ENCODE measurements around the gene EVX1.

The EVX1 gene

GRCh38 chr7:27242555-27243339 lies at the start of gene EVX1:
Gene EVX1 (plus strand): TSS chr7:27242802. CDS start chr7:27243031, 229 bp downstream.
- DNase-seq (ENCODE audit: low read depth in 3 of 3) = peak in 1 of 3 experiments; percentile 2

GRCh38 chr7:27193335-27194001 lies 49.1 kb upstream of the EVX1 start:
- DNase-seq (ENCODE audit: low read depth in 3 of 3) = no peak

- no peak for DNase-seq (ENCODE audit: low read depth in 3 of 3)
These were observed 48.6 kb upstream of the EVX1 start for GRCh38 chr7:27194002-27194352.

- DNase-seq (ENCODE audit: low read depth in 3 of 3) = no peak
These were observed 47.8 kb upstream of the EVX1 start for GRCh38 chr7:27194686-27195379.

GRCh38 chr7:27196287-27196767 lies 46.3 kb upstream of the EVX1 start:
- peak; percentile 69 to 76 (median 76) for DNase-seq (ENCODE audit: low read depth in 3 of 3)

- DNase-seq (ENCODE audit: low read depth in 3 of 3) = no peak
These were observed 45.2 kb upstream of the EVX1 start for GRCh38 chr7:27197137-27198042.

GRCh38 chr7:27198138-27198841 lies 44.3 kb upstream of the EVX1 start:
- no peak for DNase-seq (ENCODE audit: low read depth in 3 of 3)

GRCh38 chr7:27198871-27199801 lies 43.5 kb upstream of the EVX1 start:
- DNase-seq (ENCODE audit: low read depth in 3 of 3) = no peak

GRCh38 chr7:27199849-27200760 lies 42.5 kb upstream of the EVX1 start, which contains the start of gene HOXA13:
Gene HOXA13 (minus strand): TSS chr7:27200091. CDS start chr7:27200077, 14 bp downstream.
- DNase-seq (ENCODE audit: low read depth in 3 of 3) = no peak

GRCh38 chr7:27200761-27201579 lies 41.6 kb upstream of the EVX1 start:
- DNase-seq (ENCODE audit: low read depth in 3 of 3) = no peak

- DNase-seq (ENCODE audit: low read depth in 3 of 3) = no peak
These were observed 41.0 kb upstream of the EVX1 start for GRCh38 chr7:27201580-27202017.

- no peak for DNase-seq (ENCODE audit: low read depth in 3 of 3)
These were observed 40.4 kb upstream of the EVX1 start for GRCh38 chr7:27202018-27202861.

- no peak for DNase-seq (ENCODE audit: low read depth in 3 of 3)
These were observed 39.8 kb upstream of the EVX1 start for GRCh38 chr7:27202862-27203134.

- no peak for DNase-seq (ENCODE audit: low read depth in 3 of 3)
These were observed 39.1 kb upstream of the EVX1 start for GRCh38 chr7:27203365-27203953.

- DNase-seq (ENCODE audit: low read depth in 3 of 3) = no peak
These were observed 38.5 kb upstream of the EVX1 start for GRCh38 chr7:27203964-27204594.

- no peak for DNase-seq (ENCODE audit: low read depth in 3 of 3)
These were observed 37.7 kb upstream of the EVX1 start for GRCh38 chr7:27204851-27205322.

All from stimulated activated CD4-positive, alpha-beta T cell treated with anti-CD3 and anti-CD28 coated beads, TNF-alpha, amount 100 ng/mL, for 4 hours (primary cell).